HG03196 (cell line): ENCODE data around the gene AASS.

ENCODE experiments used
- ATAC-seq: cut with Tn5 transposase; IDR thresholded peaks from one replicate; pipeline ENCODE4 v1.9.1; 2021; ENCODE audit not compliant: unreplicated experiment

AASS gene

DNA sequence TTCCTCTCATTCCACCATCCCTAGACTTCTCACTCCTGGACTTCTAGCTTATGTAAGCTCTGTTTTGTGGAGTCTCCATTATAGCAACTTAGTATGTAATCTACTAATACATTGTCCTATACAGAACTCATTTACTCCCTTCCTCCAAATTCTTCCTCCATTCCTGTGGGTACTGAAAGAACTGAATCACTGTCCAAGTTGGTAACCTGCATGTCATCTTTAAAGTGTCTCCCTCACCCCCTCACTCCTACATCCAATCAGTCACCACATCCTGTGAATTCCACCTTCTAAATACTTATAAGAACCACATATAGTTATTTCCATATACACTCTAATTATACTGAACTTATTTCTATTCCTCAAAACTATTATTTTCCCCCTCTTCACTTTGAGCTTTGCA, 20.3 kb downstream of the AASS start:
- ATAC-seq, result no peak

DNA sequence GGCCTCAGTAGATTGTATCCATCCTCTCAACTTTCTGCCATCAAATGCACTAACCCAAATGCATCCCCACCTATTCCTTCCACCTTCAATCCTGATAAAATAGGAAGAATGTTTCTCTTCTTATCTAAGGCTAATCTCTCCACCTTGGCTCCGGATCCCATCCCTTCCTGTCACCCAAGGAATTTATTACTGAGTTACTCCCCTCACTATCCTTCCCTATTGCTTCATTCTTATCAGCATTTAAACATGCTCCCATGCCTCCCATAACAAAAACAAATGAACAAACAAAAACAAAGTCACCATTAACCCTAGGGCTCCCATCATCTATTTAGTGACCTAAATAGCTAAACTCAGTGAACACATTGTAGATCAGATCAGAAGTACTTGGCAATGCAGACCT, 25.3 kb downstream of the AASS start:
- no peak for ATAC-seq

DNA sequence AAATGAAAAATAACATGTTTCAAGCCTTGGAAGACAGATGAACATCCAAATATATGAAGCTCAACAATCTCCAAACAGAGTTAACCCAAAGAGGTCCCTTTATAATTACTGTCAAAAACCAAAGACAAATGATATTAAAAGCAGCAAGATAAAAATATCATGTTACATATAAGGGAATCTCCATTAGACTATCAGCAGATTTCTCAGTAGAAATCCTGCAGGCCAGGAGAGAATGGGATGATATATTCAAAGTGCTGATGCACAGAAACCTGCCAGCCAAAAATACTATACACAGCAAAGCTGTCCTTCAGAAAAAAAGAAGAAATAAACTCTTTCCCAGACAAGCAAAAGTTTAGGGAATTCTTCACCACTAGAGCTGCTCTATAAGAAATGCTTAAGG, 41.0 kb downstream of the AASS start:
- ATAC-seq, result no peak

DNA sequence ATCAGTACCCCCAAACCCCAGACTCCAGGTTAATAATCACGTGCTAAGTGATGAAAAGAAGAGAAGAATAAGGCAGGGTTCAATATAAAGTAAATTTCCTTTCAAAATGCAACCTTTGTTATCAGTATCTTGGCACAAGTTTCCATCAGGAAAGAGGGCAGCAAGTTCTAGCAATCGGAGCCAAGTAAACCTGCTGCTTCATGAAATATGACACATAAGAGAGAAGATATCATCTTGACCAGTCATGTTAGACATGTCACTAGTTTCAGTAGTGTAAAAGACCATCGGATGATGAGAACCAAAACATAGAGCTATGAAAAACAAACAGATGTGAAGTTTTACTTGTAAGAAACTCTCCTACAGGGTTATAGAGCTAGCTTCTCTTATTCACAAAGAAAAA, 44.0 kb downstream of the AASS start:
- ATAC-seq, result no peak

DNA sequence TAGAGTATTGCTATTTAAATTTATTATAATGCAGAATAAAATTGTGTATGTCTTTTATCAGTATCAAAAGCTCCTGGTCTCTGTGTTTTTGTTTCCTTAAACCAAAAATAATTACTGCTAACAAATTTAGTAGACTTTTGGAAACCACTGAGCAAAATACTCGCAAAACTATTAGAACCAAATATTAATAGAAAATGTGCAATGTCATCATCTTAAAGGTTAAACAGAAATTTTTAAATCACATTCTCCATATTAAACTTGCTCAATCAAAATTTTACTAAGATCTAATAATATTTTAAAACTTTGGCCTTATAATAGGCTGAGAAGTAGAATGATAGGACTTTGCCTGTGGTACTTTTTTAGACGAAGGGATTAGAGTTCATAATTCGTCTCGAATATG, 48.4 kb downstream of the AASS start:
- no peak for ATAC-seq

DNA sequence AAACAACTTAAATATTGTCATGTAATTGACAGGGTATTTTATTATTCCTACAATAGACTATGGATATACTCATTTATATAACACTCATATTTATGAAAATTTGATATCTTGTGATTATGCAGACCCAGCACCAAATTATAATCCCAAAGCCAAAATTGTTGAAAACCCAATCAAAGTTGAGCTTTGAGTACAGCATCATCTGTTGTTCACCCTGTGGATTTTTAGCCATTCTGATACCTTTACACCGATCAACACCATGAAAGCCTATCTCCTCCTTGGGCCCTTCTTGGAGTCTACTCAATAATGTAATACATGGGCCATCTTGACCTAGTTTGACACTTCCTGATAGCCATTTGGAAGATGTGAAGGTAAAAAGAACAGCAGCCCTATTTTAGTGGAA, 49.5 kb downstream of the AASS start:
- no peak for ATAC-seq

DNA sequence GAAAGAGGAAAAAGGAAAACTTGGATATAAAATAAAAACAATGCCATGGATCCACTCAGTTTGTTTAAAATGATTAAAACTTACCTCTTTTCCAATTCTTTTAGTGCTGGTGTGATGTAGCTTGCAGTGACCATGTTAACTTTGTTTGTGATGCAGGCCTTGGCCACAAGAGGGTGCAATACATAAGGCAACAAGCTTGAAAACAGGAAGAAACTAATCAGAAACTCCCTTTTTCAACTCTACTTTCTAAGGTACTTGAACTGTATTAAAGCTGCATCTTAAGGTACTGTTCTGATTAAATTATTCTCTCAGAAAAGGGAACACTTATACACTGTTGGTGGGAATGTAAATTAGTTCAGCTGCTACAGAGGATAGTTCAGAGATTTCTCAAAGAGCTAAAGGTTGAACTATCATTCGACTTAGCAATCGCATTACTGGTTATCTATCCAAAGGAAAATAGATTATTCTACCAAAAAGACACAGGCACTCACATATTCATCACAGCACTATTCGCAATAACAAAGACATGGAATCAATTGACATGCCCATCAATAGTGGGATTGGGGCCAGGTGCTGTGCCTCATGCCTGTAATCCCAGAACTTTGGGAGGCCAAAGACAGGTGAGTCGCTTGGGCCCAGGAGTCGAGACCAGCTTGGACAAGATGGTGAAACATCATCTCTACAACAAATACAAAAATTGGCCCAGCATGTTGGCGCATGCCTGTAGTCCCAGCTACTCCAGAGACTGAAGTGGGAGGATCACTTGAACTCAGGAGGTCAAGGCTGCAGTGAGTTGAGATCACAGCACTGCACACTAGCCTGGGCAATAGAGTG, 50.9 kb downstream of the AASS start:
- peak; percentile 94 for ATAC-seq

DNA sequence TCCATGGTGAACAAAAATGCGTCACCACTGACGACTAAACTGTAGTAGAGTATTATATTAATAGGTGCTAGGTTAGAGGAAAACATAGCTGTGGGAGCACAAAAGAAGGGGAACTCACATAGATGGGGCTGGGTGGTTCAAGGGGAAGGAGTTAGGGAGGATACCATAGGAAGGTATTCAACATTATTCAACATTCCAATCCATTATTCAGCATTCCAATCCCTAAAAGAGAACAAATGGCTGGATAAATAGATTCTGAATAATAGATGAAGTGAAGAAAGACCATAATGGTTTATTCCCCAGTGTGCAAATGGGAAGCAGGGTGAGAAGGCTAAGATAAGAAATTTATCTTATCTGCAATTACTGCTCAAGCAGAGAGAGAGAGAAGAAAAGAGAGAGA, 61.4 kb downstream of the AASS start:
- ATAC-seq, result no peak

DNA sequence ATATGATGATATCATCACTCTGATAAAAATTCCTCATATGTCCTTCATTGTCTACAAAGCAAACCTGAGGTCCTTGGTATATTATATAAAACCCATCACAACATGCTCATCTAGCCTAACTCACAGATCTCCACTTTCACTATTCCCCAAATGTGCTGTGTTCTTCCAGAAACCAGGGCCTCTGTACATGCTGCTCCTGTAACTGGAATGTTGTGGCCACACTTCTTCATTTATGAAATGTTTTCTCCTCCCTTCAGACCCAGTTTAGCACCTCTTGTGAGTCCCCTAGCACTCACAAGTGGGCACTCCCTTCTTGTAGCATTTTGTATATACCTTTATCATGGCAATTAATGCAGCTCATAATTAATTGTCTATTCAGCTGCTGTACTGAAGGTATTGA, 61.9 kb downstream of the AASS start:
- ATAC-seq, result no peak

DNA sequence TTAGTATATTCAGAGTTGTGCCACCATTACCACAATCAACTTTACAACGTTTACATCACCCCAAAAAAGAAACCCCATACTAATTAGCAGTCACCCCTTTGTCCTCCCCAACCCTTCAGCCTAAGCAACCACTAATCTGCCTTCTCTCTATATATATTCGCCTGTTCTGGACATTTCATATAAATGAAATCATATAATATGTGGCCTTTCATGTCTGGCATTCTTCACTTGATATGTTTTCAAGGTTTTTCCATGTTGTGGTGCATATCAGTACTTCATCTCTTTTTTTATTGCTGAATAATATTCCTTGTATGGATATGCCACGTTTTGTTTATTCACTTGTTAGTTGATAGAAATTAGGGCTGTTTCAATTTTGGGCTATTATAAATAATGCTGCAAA, 70.4 kb downstream of the AASS start:
- ATAC-seq, result no peak

DNA sequence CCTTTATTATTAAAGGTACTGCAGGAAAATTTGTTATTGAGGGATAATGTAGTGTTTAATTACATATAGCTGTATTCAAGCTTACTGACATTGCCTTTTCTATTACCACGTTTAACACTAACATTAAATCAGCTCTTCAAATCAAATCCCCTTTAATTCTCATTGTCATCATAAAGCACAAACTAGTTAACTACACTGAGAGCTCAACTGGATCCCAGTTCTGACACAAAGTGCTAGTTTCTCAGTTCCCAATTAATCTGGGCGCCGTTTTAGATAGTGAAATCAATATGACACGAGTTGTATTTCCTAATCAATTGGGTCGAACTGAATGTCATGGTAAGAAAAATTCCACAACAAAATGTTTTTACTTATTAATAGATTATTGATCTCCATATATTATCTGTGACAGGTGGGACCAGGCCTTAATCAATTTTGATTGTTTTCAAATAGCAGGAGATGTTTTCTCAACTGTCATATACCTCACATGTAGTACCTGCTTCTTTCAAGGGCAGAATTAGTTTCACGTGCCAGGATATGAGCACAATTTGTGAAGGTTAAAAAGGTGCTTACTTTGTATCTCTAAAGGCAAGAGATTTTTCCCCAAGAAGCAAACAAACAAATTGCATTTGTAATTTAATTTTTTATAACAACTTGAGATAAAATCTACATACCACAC, 71.0 kb downstream of the AASS start:
- ATAC-seq, result no peak

DNA sequence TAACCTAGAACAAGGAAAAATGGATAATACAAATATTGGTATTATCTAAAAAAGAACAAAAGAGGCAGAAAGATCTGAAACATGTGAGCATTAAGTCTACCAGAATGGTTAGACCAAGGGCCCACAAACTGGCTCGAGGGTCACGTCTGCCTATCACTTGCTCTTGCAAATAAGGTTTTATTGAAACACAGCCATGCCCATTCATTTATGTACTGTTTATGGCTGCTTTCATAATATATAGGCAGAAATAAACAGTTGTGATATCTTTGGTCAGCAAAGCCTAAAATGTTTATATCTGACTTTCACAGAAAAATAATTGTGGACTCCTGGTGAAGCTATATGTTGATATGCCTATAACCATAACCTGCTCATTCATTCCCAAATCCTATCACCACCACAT, 71.8 kb downstream of the AASS start:
- ATAC-seq, result no peak

DNA sequence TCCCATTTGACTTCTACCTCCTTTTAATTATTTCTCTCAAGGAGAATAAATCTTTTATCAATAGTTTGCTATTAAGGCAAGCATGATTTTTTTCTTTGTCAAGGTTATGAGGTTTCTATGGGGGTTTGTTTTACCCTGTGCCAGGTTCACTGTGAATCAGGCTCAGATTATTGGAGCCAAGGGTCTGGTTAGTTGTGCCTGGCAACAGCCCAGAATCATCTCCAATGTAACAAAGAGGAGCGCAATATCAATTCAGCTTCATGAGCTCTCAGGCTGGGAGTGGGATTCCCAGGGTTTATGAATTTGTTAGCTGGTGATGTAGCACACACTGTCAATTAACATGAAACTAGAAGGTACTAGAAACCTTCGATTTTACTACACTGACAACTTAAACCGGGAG, 73.2 kb downstream of the AASS start:
- ATAC-seq, result no peak

DNA sequence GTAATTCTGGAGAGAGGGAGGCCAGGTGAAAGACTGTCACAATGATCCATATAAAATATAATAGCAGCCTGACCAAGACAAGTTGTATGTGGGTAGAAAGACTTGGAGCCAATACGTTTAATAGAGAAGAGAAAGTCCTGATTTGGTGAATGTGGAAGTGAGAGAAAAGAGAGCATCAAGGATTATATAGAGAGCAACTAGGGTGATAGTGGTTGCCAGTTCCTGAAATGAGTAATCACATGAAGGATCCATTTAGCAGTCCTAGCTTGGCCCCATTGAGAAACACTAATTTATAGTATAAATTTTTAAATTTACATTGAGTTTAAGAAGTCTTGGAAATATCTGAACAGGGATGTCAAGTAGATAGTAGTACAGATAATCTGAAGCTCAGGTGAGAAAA, 74.0 kb downstream of the AASS start:
- no peak for ATAC-seq

DNA sequence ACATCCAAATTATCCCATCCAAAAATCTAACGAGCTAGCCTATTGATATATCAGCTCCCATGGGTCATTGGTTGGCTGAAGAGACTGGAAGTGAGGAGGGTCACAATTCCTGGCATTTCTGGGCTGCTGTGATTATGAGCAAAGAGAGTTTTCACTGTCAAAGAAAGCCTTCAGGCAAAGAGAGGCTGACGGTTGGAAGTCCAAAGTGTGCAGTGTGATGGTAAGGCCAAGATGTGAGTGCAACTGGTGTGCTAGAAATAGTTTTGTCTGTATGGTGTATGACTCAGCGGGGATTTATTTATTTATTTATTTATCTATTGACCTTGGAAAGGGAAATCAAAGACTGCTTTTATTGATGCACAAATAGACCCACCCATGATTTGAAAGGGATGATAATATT, 75.0 kb downstream of the AASS start:
- ATAC-seq, result no peak

DNA sequence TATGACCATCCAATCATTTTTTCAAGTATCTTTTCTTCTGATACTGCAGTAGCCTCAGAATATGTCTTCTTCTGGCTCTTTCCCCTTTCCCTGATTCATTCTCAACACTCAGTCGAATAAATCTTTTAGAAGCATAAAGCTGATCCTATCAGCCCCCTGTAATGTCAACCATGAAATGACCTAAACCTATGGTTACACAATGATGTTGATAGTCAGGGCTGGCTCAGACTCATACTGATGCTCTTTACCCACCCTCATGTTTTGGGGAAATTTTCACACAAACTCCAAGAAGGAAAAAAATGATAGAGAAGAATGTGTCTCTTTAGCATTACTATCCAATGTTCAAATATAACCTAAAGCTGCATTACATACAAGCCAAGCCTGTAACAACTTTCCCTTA, 76.0 kb downstream of the AASS start:
- ATAC-seq, result no peak

DNA sequence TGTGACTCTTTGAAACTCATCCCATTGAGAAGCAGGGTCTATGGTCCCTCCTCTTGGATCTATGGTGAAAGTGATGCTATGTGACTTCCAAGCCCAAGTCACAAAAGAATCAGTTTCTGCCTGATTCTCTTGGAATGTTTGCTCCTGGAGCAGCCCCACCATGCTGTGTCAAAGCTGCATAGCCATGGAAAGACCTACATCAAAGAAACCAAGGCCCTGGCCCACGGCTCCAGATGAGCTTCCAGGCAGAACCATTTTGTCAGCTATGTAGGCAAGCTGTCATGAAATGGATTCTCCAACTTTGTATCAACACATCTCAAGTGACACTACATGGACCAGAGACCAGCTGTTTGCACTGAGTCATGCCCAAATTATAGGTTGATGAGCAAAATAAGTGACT, 77.0 kb downstream of the AASS start:
- no peak for ATAC-seq

DNA sequence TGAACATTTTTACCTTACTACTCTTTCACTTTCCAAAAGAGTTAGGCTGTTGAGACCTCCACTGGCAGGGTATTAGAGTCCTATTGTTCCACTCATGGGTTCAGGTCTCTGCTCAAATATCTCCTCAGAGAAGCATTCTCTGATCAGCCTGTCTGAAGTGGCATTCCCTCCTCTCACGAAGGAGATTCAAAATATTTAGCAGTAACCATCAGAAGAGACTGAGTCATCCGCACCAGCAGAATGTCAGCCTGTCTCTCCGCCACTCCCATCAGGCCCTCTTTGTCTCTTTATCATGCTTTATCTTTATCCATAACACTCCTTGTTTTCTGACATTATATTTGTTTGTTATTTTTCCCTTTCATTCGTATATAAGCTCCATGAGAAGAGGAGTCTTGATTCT, 79.1 kb downstream of the AASS start:
- ATAC-seq, result no peak

DNA sequence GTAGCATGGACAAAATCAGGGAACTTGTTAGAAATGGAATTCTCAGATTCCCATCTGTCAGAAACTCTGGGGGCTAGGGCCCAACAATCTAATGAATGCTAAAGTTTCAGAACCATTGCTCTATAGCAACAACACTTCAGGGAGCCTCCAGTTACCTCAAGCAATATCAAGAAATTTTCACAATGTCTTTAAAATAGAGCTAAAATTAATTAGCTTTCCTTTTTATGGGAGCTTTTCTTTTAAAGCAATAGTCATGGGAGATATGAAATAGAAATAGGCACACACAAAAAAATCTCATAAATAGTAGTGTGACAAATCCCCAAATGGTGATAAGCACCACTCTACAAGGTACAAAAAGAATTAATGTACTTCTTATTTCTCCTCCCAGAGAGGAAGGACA, 80.9 kb downstream of the AASS start:
- no peak for ATAC-seq

DNA sequence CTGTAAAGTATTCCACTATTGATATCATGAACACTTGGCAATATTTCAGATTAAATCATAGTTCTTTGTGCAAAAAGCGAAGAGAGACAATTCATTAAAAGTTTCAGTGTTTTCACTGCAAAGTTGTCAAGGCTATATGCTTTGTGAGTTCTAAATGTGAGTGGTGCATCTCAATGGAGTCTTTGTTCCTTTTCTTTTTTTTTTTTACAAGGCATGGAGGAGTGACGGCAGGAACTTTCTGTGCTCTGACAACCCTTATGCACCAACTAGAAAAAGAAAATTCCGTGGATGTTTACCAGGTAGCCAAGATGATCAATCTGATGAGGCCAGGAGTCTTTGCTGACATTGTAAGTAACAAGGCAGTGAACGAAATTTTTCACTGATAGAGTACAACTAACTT, 84.5 kb downstream of the AASS start:
- no peak for ATAC-seq

DNA sequence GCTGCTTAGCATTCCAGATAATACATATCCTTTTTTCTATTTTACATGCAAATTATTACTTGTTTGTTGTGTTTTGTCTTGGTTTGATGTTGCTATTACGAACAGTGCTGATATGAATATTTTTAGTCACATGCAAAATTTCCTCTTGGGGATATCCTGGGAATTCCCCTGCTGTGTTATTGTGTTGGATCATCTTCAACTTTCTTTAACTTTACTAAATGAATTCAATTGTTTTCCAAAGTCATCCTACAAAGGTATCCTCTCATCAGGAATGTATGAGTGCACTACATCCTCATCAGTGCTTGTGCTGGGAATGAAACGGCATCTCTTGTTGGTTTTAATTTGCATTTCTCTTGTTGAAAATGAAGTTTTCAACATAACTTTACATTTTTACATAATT, 87.1 kb downstream of the AASS start:
- no peak for ATAC-seq

DNA sequence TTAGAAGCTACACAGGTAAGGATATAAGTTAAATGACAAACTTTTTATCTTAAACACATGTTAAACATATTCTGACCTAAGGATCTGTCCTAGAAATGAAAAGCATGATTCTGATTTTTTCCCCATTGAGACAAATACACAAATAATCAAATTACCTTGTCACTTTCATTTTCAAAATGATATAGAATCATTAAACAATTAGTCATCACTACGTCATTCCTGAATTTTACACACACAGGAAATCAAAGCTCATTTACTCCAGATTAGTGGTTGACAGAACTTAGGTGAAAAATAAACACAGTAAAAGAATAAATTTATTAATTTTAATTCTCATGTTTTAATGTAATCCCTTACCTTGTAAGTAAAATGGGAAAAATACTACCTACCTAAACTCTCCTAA, 89.0 kb downstream of the AASS start:
- ATAC-seq, result no peak

DNA sequence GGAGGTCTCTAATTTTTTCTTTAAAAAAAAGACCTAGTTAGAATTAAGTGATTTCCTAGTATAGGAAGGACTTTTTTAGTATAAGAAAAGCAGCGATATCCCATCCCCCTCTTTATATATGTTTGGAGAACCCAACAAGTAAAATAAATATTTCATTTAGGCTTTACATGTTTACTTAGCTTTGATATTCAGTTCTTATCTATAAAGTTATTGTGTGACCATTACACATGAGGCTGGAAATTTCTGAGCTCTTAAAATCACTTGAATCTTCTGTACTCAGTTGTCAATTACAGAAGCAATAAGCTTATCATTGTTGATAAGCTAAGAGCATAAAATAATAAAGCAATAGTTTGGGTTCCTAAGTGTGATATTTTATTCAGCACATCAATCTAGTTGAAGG, 89.7 kb downstream of the AASS start:
- ATAC-seq, result no peak
